Neuron (in vitro differentiated cells): ENCODE results near the gene TBC1D24.
A peak's percentile ranks its signal among the peaks of the same experiment; 100 is the strongest.

ENCODE experiments used
- H2AFZ ChIP-seq: one replicate; pipeline ENCODE4 v1.6.1; 2013; ENCODE audit warnings: low read depth, mild to moderate bottlenecking, inconsistent platforms, low read length, moderate library complexity
- H3K27me3 ChIP-seq: one replicate; pipeline ENCODE4 v1.6.1; 2013; ENCODE audit warnings: low read length; ENCODE audit not compliant: insufficient read depth
- H3K36me3 ChIP-seq: one replicate; pipeline ENCODE4 v1.6.1; 2013; ENCODE audit warnings: low read length; ENCODE audit not compliant: insufficient read depth
- H3K4me1 ChIP-seq: one replicate; pipeline ENCODE4 v1.6.1; 2013; ENCODE audit warnings: low read length; ENCODE audit not compliant: insufficient read depth
- H3K4me3 ChIP-seq: 2 replicates; pipeline ENCODE4 v1.5.1; 2013; ENCODE audit warnings: mild to moderate bottlenecking, low read length, moderate library complexity
- H3K9me3 ChIP-seq: one replicate; pipeline ENCODE4 v1.6.1; 2013; ENCODE audit warnings: low read length

The TBC1D24 gene

DNA sequence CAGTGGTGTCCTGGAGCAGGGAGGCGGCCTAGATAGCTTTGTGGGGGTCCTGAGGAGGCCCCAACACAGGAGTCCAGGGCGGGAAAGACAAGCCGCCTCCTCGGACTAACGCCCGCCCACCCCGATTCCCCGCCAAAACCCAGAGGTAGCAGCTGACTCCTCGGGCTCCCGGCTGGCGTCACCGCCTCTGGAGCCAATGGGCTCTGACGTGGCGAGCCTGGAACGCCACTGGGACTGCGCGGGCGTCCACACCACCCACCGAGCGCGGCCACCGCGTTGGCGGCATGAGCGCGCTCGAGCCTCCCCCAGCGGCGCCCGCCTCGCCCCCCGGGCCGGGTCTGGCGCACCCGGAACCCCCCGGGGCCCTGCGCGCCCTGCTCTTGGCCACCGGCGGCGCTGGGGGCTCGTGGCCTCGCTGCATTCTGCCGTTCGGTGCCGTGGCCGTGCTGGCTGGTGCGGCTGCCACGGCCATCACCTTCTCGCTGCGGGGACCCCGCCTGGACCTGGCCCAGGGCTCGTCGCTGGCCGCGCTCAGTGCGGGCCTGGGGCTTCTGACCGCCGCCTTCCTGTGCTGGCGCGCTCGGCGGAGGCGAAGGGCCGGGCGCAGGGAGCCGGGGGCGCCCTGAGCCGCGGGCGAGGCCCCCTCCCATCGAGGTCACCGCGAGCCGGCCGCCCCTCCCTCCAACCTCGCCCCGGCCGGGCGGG, 7.2 kb upstream of the TBC1D24 start:
- peaks cover under 1% of the 10 kb centered on the region for H3K36me3 ChIP-seq

GRCh38 chr16:2468233-2468724, 6.6 kb upstream of the TBC1D24 start:
- Histone ChIP-seq H3K27me3 (no peaks in the 10 kb centered on the region), H3K4me1 (peaks cover 41% of the 10 kb centered on the region), H3K9me3 (no peaks in the 10 kb centered on the region), H2AFZ (no peak overlapping the region), H3K36me3 (no peaks in the 10 kb centered on the region), H3K4me3 (no peak overlapping the region)

More for the DNA sequence above, 7.2 kb upstream of the TBC1D24 start:
- Histone ChIP-seq H3K27me3 (no peaks in the 10 kb centered on the region), H3K4me3 (no peak overlapping the region), H3K4me1 (peaks cover 39% of the 10 kb centered on the region), H3K9me3 (no peaks in the 10 kb centered on the region), H2AFZ (no peak overlapping the region)

GRCh38 chr16:2468725-2469398, 6.1 kb upstream of the TBC1D24 start:
- no peaks in the 10 kb centered on the region for H3K9me3 ChIP-seq
- no peak overlapping the region for H3K4me3 ChIP-seq
- no peak overlapping the region for H2AFZ ChIP-seq
- H3K4me1 ChIP-seq, result peaks cover 43% of the 10 kb centered on the region
- no peaks in the 10 kb centered on the region for H3K27me3 ChIP-seq
- H3K36me3 ChIP-seq, result no peaks in the 10 kb centered on the region

DNA sequence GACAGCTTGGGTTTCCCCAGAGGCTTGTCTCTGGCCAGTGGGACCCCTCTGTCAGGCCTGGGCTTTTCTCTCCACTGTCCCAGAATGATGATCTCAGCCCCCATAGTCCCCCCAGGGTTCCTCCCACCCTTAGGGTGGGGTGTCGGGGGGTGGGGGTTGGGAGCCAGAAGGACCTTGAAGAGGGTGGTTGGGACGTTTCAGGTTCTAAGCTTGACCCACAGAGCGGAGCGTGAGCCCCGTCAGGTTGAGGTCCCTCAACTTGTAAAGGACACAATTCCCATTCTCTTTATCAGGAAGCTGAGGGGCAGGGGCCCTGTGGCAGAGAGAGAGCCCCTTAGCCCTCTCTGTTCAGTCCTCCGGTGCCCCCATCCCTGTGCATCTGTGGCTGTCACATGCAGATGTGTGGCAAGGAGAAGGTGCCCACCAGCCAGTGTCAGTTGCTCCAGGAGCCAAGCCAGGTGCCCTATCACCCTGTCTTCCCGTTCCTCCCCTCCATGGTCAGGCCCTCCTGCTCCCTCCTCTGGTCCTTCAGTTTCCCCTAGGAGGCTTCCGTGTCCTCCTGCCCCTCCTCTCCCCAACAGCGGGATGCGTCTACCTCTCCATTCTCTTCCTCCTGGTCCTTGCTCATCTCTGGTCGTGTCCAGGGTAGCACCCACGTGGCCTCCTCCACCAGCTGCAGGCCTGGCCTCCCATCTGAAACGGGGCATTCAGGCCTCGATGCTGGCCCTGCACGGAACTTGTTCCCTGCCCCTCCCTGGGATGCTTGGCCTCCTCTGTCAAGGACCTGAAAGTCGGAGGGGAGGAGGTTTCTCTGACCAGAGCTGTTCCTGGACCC, 5.3 kb upstream of the TBC1D24 start:
- Histone ChIP-seq H3K4me3 (no peak overlapping the region), H3K27me3 (no peaks in the 10 kb centered on the region), H3K9me3 (no peaks in the 10 kb centered on the region), H3K36me3 (no peaks in the 10 kb centered on the region), H3K4me1 (peaks cover 43% of the 10 kb centered on the region), H2AFZ (no peak overlapping the region)

DNA sequence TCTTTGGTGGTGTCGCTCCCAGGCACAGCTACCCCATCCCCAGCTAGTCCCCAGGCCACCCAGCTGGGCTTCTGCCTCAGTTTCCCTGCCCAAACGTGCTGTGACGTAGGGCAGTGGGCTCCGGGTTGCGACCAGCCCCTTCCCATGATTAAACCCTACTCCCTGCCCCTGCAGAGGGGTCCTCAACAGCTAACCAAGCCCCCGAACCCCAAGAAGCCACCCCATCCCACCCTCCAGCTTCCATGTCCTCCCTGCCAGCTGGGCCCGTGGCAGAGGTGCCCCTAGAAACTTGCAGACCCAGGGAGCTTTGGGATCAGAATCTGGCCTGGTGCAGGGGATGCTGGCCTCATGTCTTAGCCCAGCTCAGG, 4.7 kb upstream of the TBC1D24 start:
- Histone ChIP-seq H3K4me1 (peaks cover 43% of the 10 kb centered on the region), H3K4me3 (no peak overlapping the region), H3K36me3 (no peaks in the 10 kb centered on the region), H2AFZ (no peak overlapping the region), H3K9me3 (no peaks in the 10 kb centered on the region), H3K27me3 (no peaks in the 10 kb centered on the region)

DNA sequence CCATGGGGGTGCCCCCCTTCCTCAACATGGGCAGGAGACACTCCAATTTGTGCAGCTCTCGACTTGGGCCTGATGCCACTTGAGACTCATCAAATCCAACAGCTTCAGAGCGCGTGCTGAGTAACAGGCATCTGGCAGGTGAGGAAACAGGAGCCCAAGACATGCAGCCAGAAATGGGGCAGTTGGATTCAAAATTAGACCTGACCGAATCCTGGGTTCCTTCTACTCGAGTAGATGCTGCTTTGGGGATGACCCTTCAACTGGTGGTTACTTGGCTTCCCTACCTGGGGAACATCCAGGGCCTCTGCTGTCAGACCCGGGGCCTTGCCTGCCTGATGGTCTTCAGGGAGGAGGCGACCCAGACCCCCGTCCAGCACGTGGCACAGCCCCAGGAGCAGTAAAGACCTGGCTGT, 4.3 kb upstream of the TBC1D24 start:
- Histone ChIP-seq H3K4me3 (peak overlapping the region; percentile 18), H3K27me3 (no peaks in the 10 kb centered on the region), H3K36me3 (no peaks in the 10 kb centered on the region), H3K9me3 (no peaks in the 10 kb centered on the region), H2AFZ (no peak overlapping the region), H3K4me1 (peaks cover 44% of the 10 kb centered on the region)

DNA sequence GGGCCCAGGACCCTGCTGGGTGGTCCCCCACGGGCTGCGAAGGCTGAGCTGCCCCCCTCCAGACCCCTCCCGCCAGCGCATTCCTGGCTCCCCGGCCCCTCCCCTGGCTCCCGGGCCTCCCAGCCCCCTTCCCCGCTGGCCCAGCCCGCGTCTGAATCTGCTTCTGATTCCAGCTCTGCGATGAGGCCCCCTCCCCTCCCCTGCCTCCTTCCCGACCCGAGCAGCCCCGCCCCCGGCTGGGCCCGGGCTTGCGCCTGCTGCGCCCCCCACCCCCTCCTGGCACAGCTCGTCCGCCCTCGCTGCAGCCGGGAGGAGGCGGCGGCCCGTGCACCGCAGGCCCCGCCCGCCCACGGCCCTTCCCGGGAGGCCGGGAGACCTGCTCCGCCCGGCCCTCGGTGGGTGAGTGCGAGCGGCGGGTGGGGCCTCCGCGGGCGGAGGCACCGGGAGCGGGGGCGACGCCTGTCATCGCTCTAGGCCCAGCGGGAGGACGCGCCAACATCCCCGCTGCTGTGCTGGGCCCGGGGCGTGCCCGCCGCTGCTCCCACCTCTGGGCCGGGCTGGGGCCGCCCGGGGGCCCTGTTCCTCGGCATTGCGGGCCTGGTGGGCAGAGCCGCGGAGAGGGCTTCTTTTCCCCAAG, 3.8 kb upstream of the TBC1D24 start, which contains the start of gene NTN3:
Gene NTN3 (plus strand): TSS at position 282 of the 637 bp plus-strand sequence. CDS start 405 bp downstream, outside the sequence.
- H3K4me1 ChIP-seq, result peaks cover 49% of the 10 kb centered on the region
- no peaks in the 10 kb centered on the region for H3K27me3 ChIP-seq
- H3K4me3 ChIP-seq, result peak within 1 kb of the TSS; percentile 36
- H2AFZ ChIP-seq, result no peak within 1 kb of the TSS
- no peaks in the 10 kb centered on the region for H3K36me3 ChIP-seq
- no peaks in the 10 kb centered on the region for H3K9me3 ChIP-seq

DNA sequence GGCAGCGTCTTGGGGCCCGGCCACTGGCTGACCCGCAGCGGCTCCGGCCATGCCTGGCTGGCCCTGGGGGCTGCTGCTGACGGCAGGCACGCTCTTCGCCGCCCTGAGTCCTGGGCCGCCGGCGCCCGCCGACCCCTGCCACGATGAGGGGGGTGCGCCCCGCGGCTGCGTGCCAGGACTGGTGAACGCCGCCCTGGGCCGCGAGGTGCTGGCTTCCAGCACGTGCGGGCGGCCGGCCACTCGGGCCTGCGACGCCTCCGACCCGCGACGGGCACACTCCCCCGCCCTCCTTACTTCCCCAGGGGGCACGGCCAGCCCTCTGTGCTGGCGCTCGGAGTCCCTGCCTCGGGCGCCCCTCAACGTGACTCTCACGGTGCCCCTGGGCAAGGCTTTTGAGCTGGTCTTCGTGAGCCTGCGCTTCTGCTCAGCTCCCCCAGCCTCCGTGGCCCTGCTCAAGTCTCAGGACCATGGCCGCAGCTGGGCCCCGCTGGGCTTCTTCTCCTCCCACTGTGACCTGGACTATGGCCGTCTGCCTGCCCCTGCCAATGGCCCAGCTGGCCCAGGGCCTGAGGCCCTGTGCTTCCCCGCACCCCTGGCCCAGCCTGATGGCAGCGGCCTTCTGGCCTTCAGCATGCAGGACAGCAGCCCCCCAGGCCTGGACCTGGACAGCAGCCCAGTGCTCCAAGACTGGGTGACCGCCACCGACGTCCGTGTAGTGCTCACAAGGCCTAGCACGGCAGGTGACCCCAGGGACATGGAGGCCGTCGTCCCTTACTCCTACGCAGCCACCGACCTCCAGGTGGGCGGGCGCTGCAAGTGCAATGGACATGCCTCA, 3.1 kb upstream of the TBC1D24 start:
- H3K36me3 ChIP-seq, result no peaks in the 10 kb centered on the region
- peaks cover 51% of the 10 kb centered on the region for H3K4me1 ChIP-seq
- H3K27me3 ChIP-seq, result no peaks in the 10 kb centered on the region
- H3K4me3 ChIP-seq, result peak overlapping the region; percentile 36
- H3K9me3 ChIP-seq, result no peaks in the 10 kb centered on the region
- H2AFZ ChIP-seq, result no peak overlapping the region

GRCh38 chr16:2472488-2472864, 2.5 kb upstream of the TBC1D24 start:
- Histone ChIP-seq H2AFZ (no peak overlapping the region), H3K27me3 (no peaks in the 10 kb centered on the region), H3K4me3 (no peak overlapping the region), H3K4me1 (peaks cover 51% of the 10 kb centered on the region), H3K36me3 (no peaks in the 10 kb centered on the region), H3K9me3 (no peaks in the 10 kb centered on the region)

GRCh38 chr16:2472885-2473445, 2.0 kb upstream of the TBC1D24 start:
- H3K27me3 ChIP-seq, result no peaks in the 10 kb centered on the region
- H3K9me3 ChIP-seq, result no peaks in the 10 kb centered on the region
- no peak overlapping the region for H2AFZ ChIP-seq
- peaks cover 51% of the 10 kb centered on the region for H3K4me1 ChIP-seq
- no peaks in the 10 kb centered on the region for H3K36me3 ChIP-seq
- no peak overlapping the region for H3K4me3 ChIP-seq

- H3K4me1 ChIP-seq, result peaks cover 48% of the 10 kb centered on the region
- H3K4me3 ChIP-seq, result no peak overlapping the region
- H3K36me3 ChIP-seq, result no peaks in the 10 kb centered on the region
- no peaks in the 10 kb centered on the region for H3K27me3 ChIP-seq
- H3K9me3 ChIP-seq, result no peaks in the 10 kb centered on the region
- H2AFZ ChIP-seq, result no peak overlapping the region
Observed at GRCh38 chr16:2473446-2473926, 1.4 kb upstream of the TBC1D24 start.
